Heart left ventricle (tissue), 16 donors: Measurements from ENCODE around the gene RPL37A. TPM values are rescaled to one million over a fixed set of nuclear protein-coding genes. Genes with fewer than 3 reads are reported as not detected.

ENCODE experiments used
- ATAC-seq, 4 donors: fragments of 200-7000 bp; cut with Tn5 transposase; one replicate each; pipeline ENCODE4 v1.9.1; 2020 to 2022; ENCODE audit warnings: moderate library complexity in 4 of 4, mild to moderate bottlenecking in 3 of 4, moderate number of reproducible peaks in 1 of 4
- DNase-seq, 5 donors: peaks; one replicate each; pipeline ENCODE4 v3.0.0-alpha.2; 2020
- H3K27ac ChIP-seq, 12 donors: fragments of 200-600 bp; sonication (generic) in 4 of 12; one replicate each; pipeline versions ENCODE4 v1.5.0 to v1.8.0; 2016 to 2022; ENCODE audit warnings: mild to moderate bottlenecking in 2 of 12
- H3K27me3 ChIP-seq, 9 donors: fragments of 200-600 bp; sonication (generic) in 2 of 9; one replicate each; pipeline versions ENCODE4 v1.5.1 to v1.8.0; 2016 to 2022; ENCODE audit warnings: mild to moderate bottlenecking in 3 of 9
- H3K36me3 ChIP-seq, 9 donors: fragments of 200-600 bp; sonication (generic) in 2 of 9; one replicate each; pipeline versions ENCODE4 v1.5.0 to v1.8.0; 2018 to 2022; ENCODE audit warnings: mild to moderate bottlenecking in 2 of 9
- H3K4me1 ChIP-seq, 12 donors: fragments of 200-600 bp; sonication (generic) in 4 of 12; one replicate each; pipeline versions ENCODE4 v1.5.0 to v1.8.0; 2016 to 2022; ENCODE audit warnings: mild to moderate bottlenecking in 3 of 12
- H3K4me3 ChIP-seq, 12 donors: fragments of 200-600 bp; sonication (generic) in 4 of 12; one replicate each; pipeline versions ENCODE4 v1.5.0 to v1.8.0; 2017 to 2022; ENCODE audit warnings: mild to moderate bottlenecking in 9 of 12, moderate library complexity in 4 of 12
- H3K9me3 ChIP-seq, 12 donors: fragments of 200-600 bp; sonication (generic) in 4 of 12; one replicate each; pipeline versions ENCODE4 v1.5.0 to v1.8.0; 2016 to 2022; ENCODE audit warnings: mild to moderate bottlenecking in 1 of 12
- CTCF ChIP-seq, 12 donors: fragments of 200-600 bp; sonication (generic) in 4 of 12; IDR thresholded peaks; one replicate each; pipeline versions ENCODE4 v1.5.0 to v1.8.0; 2018 to 2022; ENCODE audit warnings: antibody characterized with exemption in 12 of 12, mild to moderate bottlenecking in 5 of 12
- POLR2A ChIP-seq, 2 donors: fragments of 450-650 bp; IDR thresholded peaks; one replicate each; pipeline ENCODE4 v1.6.1; 2017; ENCODE audit warnings: antibody characterized with exemption in 2 of 2, mild to moderate bottlenecking in 2 of 2, moderate library complexity in 2 of 2
- WGBS, 4 donors: extraction: QIAGEN DNeasy Blood & Tissue Kit in 2 of 4; methylation state at CpG; one replicate each; pipeline versions ENCODE4 v1.1.5 to v1.1.7; 2013 to 2018; 5-methylcytosine and 5-hydroxymethylcytosine counted together
- intact Hi-C, 10 donors: fragments of 100-400 bp; cut with DNase I; formaldehyde crosslinking; loops; one replicate each; pipeline versions ENCODE4 v1.11.1 to v1.14.2; 2022
- polyA plus RNA-seq, 2 donors: library from polyadenylated mRNA; stranded (reverse); fragments of 200-250 nt; gene quantifications; one replicate each; pipeline ENCODE4 v1.2.3, GENCODE V29; 2013
- total RNA-seq, 9 donors: library from RNA; depleted of rRNA in 2 of 9; stranded (reverse); fragments of >200 nt in 2 of 9; fragmentation: NEBNext Ultra II Directional in 3 of 9; extraction: Animal tissue kit (Norgen Biotek cat#: 25700) in 3 of 9; gene quantifications; one replicate each; pipeline versions ENCODE4 v1.1.0 to v1.2.4, GENCODE V29; 2016 to 2023
- donor health status: ischemic (EF 13 %, LVEDD 7.1; RV severe dilation, severe dysfunction).
- donor health status: healthy with polysubstance abuse.
- donor health status: DM: no; HTN: yes; CAD: no.
- donor health status: DM: no; HTN: no; CAD: no.
- donor health status: ischemic (EF 25% LVEDD 6.9; RV normal size, moderate dysfunction).
- donor health status: ischemic (EF 25% LVEDD 5.7; RV mildly dilated, moderate dysfunction).
- donor health status: healthy.
- donor health status: DM: yes; HTN: yes; CAD: no.
- donor health status: ischemic (EF 35%, LVEDD 5.7; RV mildly dilated, moderate dysfunction).
- donor health status: nonischemic (EF 11% LVEDD 7.7; RV severe dilation, severe dysfunction).
- donor health status: DM: yes; HTN: yes; CAD: no.
- donor health status: PGD.
- donor health status: ischemic (EF 29% LVEDD 5.4; RV normal size, mild dysfunction).
- donor health status: nonischemic (EF 23%, LVEDD 6.1; RV moderate dilation, normal function).

Gene RPL37A
- total and polyA plus RNA-seq, 11 donors, result 602 to 3,426 (median 1,988) TPM

DNA sequence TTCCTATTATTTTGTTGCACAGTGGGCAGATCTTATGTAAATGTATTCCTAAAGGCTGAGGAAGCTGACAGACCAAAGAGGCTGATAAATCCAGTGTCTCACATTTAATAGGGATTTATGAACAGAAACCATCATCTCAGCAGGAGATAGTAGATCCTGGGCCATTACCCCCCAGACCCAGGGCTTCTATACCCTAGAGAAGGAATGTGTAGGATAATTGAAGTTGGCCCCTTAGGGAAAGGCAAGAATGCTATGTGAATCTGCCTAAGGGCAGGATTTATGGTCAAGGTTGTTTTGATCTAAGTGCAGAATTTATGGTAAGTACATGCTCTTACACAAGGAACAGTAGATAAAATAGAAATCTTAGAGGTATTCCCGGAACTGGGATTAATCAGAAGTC, 29.0 kb downstream of the RPL37A start:
- intact Hi-C loops, result loop anchor here in 2 of 10 donors (10.0 kb wide), 2 partner anchors 987 to 1207 kb away; no protein-coding TSS in a partner anchor
- no peaks in the 10 kb centered on the region for H3K36me3 ChIP-seq
- H3K27me3 ChIP-seq, result no peaks in the 10 kb centered on the region
- peaks cover 0 to 5% (median 0%) of the 10 kb centered on the region in 12 donors for H3K9me3 ChIP-seq
- H3K4me3 ChIP-seq, result no peak overlapping the region
- TF ChIP-seq POLR2A (IDR thresholded peaks at IDR 0.05) (no peak), CTCF (IDR thresholded peaks at IDR 0.05) (no peak)
- DNase-seq, result no peak
- H3K4me1 ChIP-seq, result peaks cover 0 to 30% (median 11%) of the 10 kb centered on the region in 12 donors
- ATAC-seq, result no peak
- H3K27ac ChIP-seq, result no peak overlapping the region
- 87 to 97% (median 94%) methylated on average over 1 of the region's 1 CpG for WGBS, 4 donors

DNA sequence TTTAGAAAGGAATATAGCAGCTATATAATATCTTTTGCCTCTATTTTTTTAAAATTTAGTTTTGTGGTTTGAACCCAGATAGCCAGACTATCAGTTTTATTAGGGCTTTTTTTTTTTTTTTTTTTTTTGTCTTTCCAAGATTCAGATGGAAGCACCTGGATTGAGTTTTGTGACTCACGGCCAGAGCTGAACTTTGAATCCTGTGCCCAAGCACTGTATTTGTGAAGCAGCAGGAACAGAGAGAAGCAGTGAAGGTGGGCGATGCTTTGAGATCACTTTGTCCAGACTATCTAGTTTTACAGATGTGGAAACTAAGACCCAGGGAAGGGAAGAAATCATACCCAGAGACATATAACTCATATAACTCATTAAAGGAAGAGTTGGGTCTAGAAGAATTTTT, 33.9 kb downstream of the RPL37A start:
- Histone ChIP-seq H3K4me1 (peaks cover 18 to 66% (median 41%) of the 10 kb centered on the region in 12 donors), H3K9me3 (no peaks in the 10 kb centered on the region), H3K36me3 (no peaks in the 10 kb centered on the region), H3K27me3 (no peaks in the 10 kb centered on the region), H3K4me3 (no peak overlapping the region), H3K27ac (peak overlapping the region in 8 of 12 donors; percentile 18 to 90 (median 84))
- no peak for DNase-seq
- ATAC-seq, result no peak
- TF ChIP-seq CTCF (IDR thresholded peaks at IDR 0.05), result no peak
- TF ChIP-seq POLR2A (IDR thresholded peaks at IDR 0.05), result no peak
- WGBS, 4 donors, result 54 to 61% (median 58%) methylated on average over 2 of the region's 2 CpGs
- intact Hi-C loops, result loop anchor here in 3 of 10 donors (5.0 to 10.0 kb wide), 3 partner anchors 60 to 105 kb away; no protein-coding TSS in a partner anchor

GRCh38 chr2:216533609-216534008, 35.0 kb downstream of the RPL37A start:
- peaks cover 18 to 60% (median 39%) of the 10 kb centered on the region in 12 donors for H3K4me1 ChIP-seq
- no peaks in the 10 kb centered on the region for H3K27me3 ChIP-seq
- H3K4me3 ChIP-seq, result no peak overlapping the region
- H3K9me3 ChIP-seq, result no peaks in the 10 kb centered on the region
- intact Hi-C loops, result loop anchor here in 3 of 10 donors (5.0 to 10.0 kb wide), 3 partner anchors 59 to 104 kb away; no protein-coding TSS in a partner anchor
- H3K36me3 ChIP-seq, result no peaks in the 10 kb centered on the region
- H3K27ac ChIP-seq, result peak overlapping the region in 10 of 12 donors; percentile 12 to 90 (median 87)
- TF ChIP-seq CTCF (IDR thresholded peaks at IDR 0.05) (no peak), POLR2A (IDR thresholded peaks at IDR 0.05) (no peak)
- DNase-seq, result no peak
- WGBS, 4 donors, result 64 to 79% (median 76%) methylated on average over 5 of the region's 5 CpGs
- ATAC-seq, result no peak

- no peaks in the 10 kb centered on the region for H3K27me3 ChIP-seq
- intact Hi-C loops, result loop anchor here in 6 of 10 donors (5.0 to 10.0 kb wide), 5 partner anchors 37 to 102 kb away; partner anchors contain the start of gene IGFBP2 (in 1 of the 6)
- no peaks in the 10 kb centered on the region for H3K36me3 ChIP-seq
- DNase-seq (no peak), ATAC-seq (no peak)
- TF ChIP-seq POLR2A (IDR thresholded peaks at IDR 0.05) (no peak), CTCF (IDR thresholded peaks at IDR 0.05) (no peak)
- H3K27ac ChIP-seq, result peak overlapping the region; percentile 79 to 91 (median 87)
- H3K9me3 ChIP-seq, result no peaks in the 10 kb centered on the region
- peaks cover 18 to 67% (median 43%) of the 10 kb centered on the region in 12 donors for H3K4me1 ChIP-seq
- no peak overlapping the region for H3K4me3 ChIP-seq
- WGBS, 4 donors, result 32 to 48% (median 39%) methylated on average over 1 of the region's 1 CpG
Measured at GRCh38 chr2:216534809-216535208, 36.2 kb downstream of the RPL37A start.
